Measurements from ENCODE around the gene C1orf21.

- TF ChIP-seq ELK1 (IDR thresholded peaks at IDR 0.05; ENCODE audit: borderline replicate concordance, low read depth, low read length) (no peak), FOS (IDR thresholded peaks at IDR 0.05; ENCODE audit: low read depth, low read length) (no peak), CTCF (conservative IDR thresholded peaks at IDR 0.05; ENCODE audit: low read depth, low read length) (no peak), CEBPB (IDR thresholded peaks at IDR 0.05; ENCODE audit: low read depth, low read length) (no peak), POLR2A (IDR thresholded peaks at IDR 0.05; ENCODE audit: low read depth, low read length) (no peak), NFE2L2 (IDR thresholded peaks at IDR 0.05; ENCODE audit: low read depth, low read length) (no peak), MXI1 (IDR thresholded peaks at IDR 0.05; ENCODE audit: borderline replicate concordance, low read depth, low read length) (no peak), RAD21 (IDR thresholded peaks at IDR 0.05; ENCODE audit: low read length) (no peak), SMC3 (IDR thresholded peaks at IDR 0.05; ENCODE audit: low read depth, low read length) (no peak), RCOR1 (IDR thresholded peaks at IDR 0.05; ENCODE audit: insufficient replicate concordance, low read length) (no peak)
Observed at GRCh38 chr1:184614667-184615066, 227.8 kb downstream of the C1orf21 start.
